ENCODE measurements around the gene TIGIT.

GRCh38 chr3:114338651-114339357 is 45.0 kb downstream of the TIGIT start:
- no peak for TF ChIP-seq POLR2A (IDR thresholded peaks at IDR 0.05)
- no peak for TF ChIP-seq CTCF (IDR thresholded peaks at IDR 0.05)

All from body of pancreas (tissue), 4 donors.